GM12873 (cell line): ENCODE results near the gene ABAT.

Experiments
- CTCF ChIP-seq: IDR thresholded peaks from 2 replicates; pipeline ENCODE4 v1.5.1; 2012; ENCODE audit warnings: low read depth, mild to moderate bottlenecking, moderate library complexity, low read length, control low read depth; ENCODE audit not compliant: insufficient read depth; ENCODE audit errors: missing control alignments

The ABAT gene

GRCh38 chr16:8703693-8704092 is 29.3 kb downstream of the ABAT start:
- TF ChIP-seq CTCF = no peak

GRCh38 chr16:8704098-8704497 is 29.7 kb downstream of the ABAT start:
- no peak for TF ChIP-seq CTCF

GRCh38 chr16:8708536-8708935 is 34.1 kb downstream of the ABAT start:
- no peak for TF ChIP-seq CTCF

- TF ChIP-seq CTCF = no peak
Observed at GRCh38 chr16:8712589-8713361, 38.4 kb downstream of the ABAT start.

- no peak for TF ChIP-seq CTCF
Observed at GRCh38 chr16:8713635-8714172, 39.3 kb downstream of the ABAT start.

- no peak for TF ChIP-seq CTCF
Observed at GRCh38 chr16:8714174-8714573, 39.8 kb downstream of the ABAT start.

GRCh38 chr16:8714807-8715206 is 40.4 kb downstream of the ABAT start:
- TF ChIP-seq CTCF = no peak
